Measurements from ENCODE around the gene WDR7. TPM values are rescaled to one million over a fixed set of nuclear protein-coding genes. Genes with fewer than 3 reads are reported as not detected.

WDR7 gene
- total and polyA plus RNA-seq, 2 experiments from 2014 or later, result 7.0 to 14.8 TPM

- Histone ChIP-seq H3K4me3 (no peak overlapping the region), H3K79me2 (replicated peaks; ENCODE audit: insufficient read depth) (no peaks in the 10 kb centered on the region), H3K4me1 (ENCODE audit: insufficient read depth) (no peaks in the 10 kb centered on the region), H3F3A (replicated peaks; ENCODE audit: low read depth) (no peaks in the 10 kb centered on the region), H3K27me3 (ENCODE audit: insufficient read depth) (no peaks in the 10 kb centered on the region), H3K4me2 (no peak overlapping the region), H3K36me3 (ENCODE audit: insufficient read depth) (no peaks in the 10 kb centered on the region), H3K9me2 (ENCODE audit: insufficient read depth) (0 out of 2 replicates have a peak, but pooled peaks cover 8% of the 10 kb centered on the region), H3K27ac (ENCODE audit: low read depth) (no peak overlapping the region), H4K20me1 (replicated peaks; ENCODE audit: insufficient read depth) (no peaks in the 10 kb centered on the region), H2AFZ (no peak overlapping the region)
- H3K4me3 Mint-ChIP-seq, result no peak overlapping the region
- no peak for TF ChIP-seq ZNF331 (CRISPR knock-in tag; IDR thresholded peaks at IDR 0.05; ENCODE audit: low read depth)
- TF ChIP-seq JUNB (IDR thresholded peaks at IDR 0.05; ENCODE audit: unreplicated experiment), result no peak
- TF ChIP-seq POLR2AphosphoS5 (IDR thresholded peaks at IDR 0.05; ENCODE audit: low read depth), result no peak
- no peak for TF ChIP-seq ZNF462 (CRISPR knock-in tag; IDR thresholded peaks at IDR 0.05)
- TF ChIP-seq REST (IDR thresholded peaks at IDR 0.05; ENCODE audit: unreplicated experiment), result no peak
- no peak for TF ChIP-seq ETS1 (IDR thresholded peaks at IDR 0.05)
- TF ChIP-seq EZH2 (IDR thresholded peaks at IDR 0.05; ENCODE audit: low read depth, unreplicated experiment), result no peak
- no peak for TF ChIP-seq CREB1 (CRISPR knock-in tag; IDR thresholded peaks at IDR 0.05; ENCODE audit: low read depth)
- TF ChIP-seq STAT1 (IDR thresholded peaks at IDR 0.05; ENCODE audit: unreplicated experiment), result no peak
- no peak for TF ChIP-seq ZNF114 (CRISPR knock-in tag; IDR thresholded peaks at IDR 0.05)
- no peak for TF ChIP-seq CTCF (conservative IDR thresholded peaks at IDR 0.05; ENCODE audit: low read depth in 2 of 2)
- no peak for TF ChIP-seq NANOG (IDR thresholded peaks at IDR 0.05; ENCODE audit: borderline replicate concordance)
- no peak for TF ChIP-seq EZH2phosphoT487 (IDR thresholded peaks at IDR 0.05; ENCODE audit: unreplicated experiment)
- peaks cover 6% of the 10 kb centered on the region; the same call in 1 of the 3 replicates for H3K36me3 Mint-ChIP-seq (ENCODE audit: low read depth)
- DNase-seq (ENCODE audit: low spot score) (no peak), ATAC-seq (no peak)
- peaks cover 2% of the 10 kb centered on the region for H3K27me3 Mint-ChIP-seq (ENCODE audit: insufficient read depth, low read depth, poor library complexity)
- H3K27ac Mint-ChIP-seq, result peak overlapping the region; percentile 23; the same call in 1 of the 2 replicates
- H3K9me3 Mint-ChIP-seq, result no peaks in the 10 kb centered on the region; the same call in 2 of the 3 replicates
- peaks cover 17% of the 10 kb centered on the region for H3K4me1 Mint-ChIP-seq
These were observed 233.4 kb downstream of the WDR7 start for GRCh38 chr18:56884511-56884910.
